GM12872 (cell line): ENCODE measurements around the gene TBC1D9.

ENCODE experiments used
- CTCF ChIP-seq: IDR thresholded peaks from 3 replicates; pipeline ENCODE4 v1.5.1; 2011; ENCODE audit warnings: low read depth, mild to moderate bottlenecking, low read length, moderate library complexity; ENCODE audit not compliant: insufficient read depth

The TBC1D9 gene

GRCh38 chr4:140740422-140740821 is 15.8 kb downstream of the TBC1D9 start:
- TF ChIP-seq CTCF, result no peak

GRCh38 chr4:140739971-140740370 is 16.2 kb downstream of the TBC1D9 start:
- TF ChIP-seq CTCF, result no peak

GRCh38 chr4:140738139-140738538 is 18.0 kb downstream of the TBC1D9 start:
- no peak for TF ChIP-seq CTCF

DNA sequence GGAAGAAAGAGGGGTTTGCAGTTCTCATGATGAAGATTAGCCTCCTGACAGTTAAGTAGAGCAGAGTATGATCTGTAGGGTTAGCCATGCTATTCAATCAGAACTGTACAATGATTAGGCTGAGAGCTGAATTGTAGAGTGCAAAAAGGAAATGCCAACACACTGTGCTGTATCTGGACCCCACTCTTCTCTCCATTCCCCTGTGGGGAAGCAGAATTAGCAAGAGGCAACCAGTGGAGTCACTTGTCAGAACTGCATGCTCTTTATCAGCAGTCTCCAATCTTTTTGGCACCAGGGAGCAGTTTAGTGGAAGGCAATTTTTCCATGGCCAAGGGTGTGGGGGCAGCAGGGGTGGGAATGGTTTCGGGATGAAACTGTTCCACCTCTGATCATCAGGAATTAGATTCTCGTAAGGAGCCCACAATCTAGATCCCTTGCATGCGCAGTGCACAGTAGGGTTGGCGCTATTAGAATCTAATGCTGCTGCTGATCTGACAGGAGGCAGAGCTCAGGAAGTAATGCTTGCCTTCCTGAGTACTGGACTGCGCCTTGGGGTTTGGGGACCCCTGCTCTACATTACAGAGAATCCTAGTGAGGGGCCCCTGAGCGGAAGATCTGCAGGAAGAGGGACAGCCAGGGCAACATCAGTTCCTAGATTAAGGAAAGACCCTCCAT is 19.4 kb downstream of the TBC1D9 start:
- no peak for TF ChIP-seq CTCF

DNA sequence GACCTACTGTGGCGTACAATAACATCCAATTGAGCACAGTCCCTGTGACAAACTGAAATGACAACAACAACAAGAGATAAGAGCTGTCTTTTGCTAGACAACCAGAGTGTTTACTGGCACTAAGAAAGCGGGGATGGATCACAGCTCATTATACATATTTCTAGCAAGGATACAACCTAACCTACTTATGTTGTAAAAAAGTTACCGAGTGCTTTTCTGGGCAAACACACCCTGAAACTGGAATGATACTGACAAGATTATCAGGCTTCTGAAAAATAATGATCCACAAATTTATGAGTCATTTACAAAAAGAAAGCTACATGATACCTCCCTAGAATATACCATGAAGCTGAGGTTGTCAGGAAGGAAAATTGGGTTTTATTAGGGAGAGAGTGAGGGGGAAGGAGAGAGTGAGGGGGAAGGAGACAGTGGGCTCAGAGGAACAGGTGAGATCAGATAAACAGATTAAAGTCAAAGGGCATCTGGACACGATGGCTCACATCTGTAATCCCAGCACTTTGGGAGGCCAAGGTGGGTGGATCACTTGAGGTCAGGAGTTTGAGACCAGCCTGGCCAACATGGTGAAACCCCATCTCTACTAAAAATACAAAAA is 20.3 kb downstream of the TBC1D9 start:
- TF ChIP-seq CTCF, result no peak

- no peak for TF ChIP-seq CTCF
Measured at GRCh38 chr4:140735317-140735716, 20.9 kb downstream of the TBC1D9 start.

GRCh38 chr4:140732780-140733179 is 23.4 kb downstream of the TBC1D9 start:
- TF ChIP-seq CTCF, result no peak
